Uterine smooth muscle cell (primary cell): ENCODE results near the gene HMGN5. TPM values are rescaled to one million over a fixed set of nuclear protein-coding genes. Genes with fewer than 3 reads are reported as not detected.

Experiments
- total RNA-seq: library from RNA; depleted of rRNA; stranded (reverse); fragments of >200 nt; gene quantifications from 2 replicates; pipeline ENCODE4 v1.2.3, GENCODE V29; 2014

Gene HMGN5
- 0.75 and 1.7 TPM in 2 replicates for total RNA-seq

GRCh38 chrX:81201671-81202455, at the start of gene HMGN5, which contains the start of gene SH3BGRL:
HMGN5 (minus strand) TSS chrX:81201913; CDS start chrX:81121549, 80,364 bp downstream.
SH3BGRL (plus strand) TSS chrX:81202102; CDS start chrX:81202201, 99 bp downstream.

Other genes starting within 250 kb of the HMGN5 start
- 21.9 and 40.4 TPM in 2 replicates for gene SH3BGRL, start 189 bp upstream of the HMGN5 start, total RNA-seq